Fibroblast of the conjunctiva (primary cell): ENCODE measurements around the gene ZC3H12A.

ENCODE experiments used
- DNase-seq: peaks from one replicate; pipeline ENCODE4 v3.0.0-alpha.2; 2010; ENCODE audit warnings: low read depth

ZC3H12A gene

DNA sequence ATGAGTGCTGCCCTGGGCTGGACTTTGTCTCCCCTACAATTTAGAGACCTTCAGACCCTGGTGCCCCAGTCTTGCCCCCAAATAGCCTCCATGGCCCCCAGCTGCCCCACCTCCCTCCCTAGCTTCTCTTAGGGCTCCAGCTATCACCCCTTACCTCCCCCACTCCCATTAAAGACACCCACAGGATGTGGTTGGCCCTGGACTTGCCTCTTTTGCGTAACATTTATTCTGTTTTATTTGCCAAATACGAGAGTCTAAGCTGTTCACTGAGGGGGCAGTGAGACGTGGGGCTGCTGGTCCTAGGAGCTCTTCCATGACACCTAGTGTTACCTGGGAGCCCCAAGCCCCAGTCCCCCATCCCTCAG is 4.5 kb downstream of the ZC3H12A start:
- DNase-seq: no peak

DNA sequence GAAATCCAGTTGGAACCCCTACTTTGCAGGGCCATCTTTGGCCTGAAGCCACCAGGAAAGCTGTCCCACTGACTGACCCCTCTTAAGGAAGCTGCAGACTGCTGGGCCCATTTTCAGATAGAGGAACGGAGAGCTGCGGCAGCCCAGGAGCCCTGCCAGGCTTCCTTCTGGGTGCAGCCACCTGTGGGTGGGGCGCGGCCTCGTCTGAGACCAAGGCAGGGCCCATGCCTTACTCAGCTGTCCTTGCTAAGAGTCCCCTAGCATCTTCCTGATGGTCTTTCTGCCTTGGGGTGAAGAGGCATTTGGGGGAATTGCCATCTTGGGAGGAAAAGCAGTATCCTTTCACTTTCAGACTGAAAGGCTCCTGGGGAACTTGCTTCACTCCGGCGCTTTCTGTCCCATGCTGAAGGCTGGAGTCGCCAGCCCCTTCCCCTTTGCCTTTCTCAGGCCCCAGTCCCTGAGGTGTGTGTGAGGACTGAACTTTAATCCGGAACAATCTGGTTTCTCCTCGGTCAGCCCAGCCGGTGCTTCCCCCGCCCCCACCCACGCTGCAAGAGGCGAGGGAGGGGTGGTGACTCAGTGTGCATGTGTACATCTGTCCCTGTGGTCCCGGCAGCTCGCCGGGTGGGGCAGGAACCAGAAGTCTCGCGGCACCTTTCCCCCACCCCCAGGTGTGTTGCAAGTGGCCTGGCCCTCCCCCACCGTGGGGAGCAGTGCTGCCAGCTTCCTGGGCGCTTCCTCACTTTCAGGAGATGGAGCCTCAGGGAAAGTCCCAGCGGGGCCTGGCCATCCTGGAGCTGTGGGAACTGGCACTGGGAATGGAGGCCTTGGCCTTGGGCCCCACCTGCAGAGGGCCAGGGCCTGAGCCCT is 5.1 kb downstream of the ZC3H12A start:
- peak; percentile 69 for DNase-seq

GRCh38 chr1:37480125-37480466 is 5.7 kb downstream of the ZC3H12A start:
- no peak for DNase-seq

GRCh38 chr1:37480581-37481288 is 6.4 kb downstream of the ZC3H12A start:
- DNase-seq: no peak

DNA sequence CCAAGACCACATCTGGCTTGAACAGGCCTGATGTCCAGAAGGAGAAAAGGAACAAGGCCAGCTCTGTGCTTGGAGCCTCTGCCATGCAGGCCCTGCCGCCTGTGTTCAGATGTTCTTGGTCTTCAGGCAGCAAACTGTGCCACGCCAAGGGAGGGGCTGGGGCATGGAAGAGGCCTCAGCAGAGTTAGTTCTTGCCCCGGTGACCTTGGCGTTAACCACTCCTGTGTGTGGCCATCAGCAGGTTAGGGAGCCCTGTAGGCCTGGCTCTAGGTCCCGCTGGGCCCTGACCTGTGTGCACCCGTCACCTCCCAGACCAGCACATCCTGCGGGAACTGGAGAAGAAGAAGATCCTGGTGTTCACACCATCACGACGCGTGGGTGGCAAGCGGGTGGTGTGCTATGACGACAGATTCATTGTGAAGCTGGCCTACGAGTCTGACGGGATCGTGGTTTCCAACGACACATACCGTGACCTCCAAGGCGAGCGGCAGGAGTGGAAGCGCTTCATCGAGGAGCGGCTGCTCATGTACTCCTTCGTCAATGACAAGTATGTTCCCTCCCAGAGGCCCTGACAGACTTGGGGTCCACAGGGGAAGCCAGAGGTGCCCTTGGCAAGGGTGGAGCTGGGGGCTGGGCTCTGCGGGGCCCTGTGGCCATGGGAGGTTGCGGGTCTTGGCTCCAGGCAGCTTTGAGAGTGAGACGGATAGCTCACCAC is 7.1 kb downstream of the ZC3H12A start:
- no peak for DNase-seq

DNA sequence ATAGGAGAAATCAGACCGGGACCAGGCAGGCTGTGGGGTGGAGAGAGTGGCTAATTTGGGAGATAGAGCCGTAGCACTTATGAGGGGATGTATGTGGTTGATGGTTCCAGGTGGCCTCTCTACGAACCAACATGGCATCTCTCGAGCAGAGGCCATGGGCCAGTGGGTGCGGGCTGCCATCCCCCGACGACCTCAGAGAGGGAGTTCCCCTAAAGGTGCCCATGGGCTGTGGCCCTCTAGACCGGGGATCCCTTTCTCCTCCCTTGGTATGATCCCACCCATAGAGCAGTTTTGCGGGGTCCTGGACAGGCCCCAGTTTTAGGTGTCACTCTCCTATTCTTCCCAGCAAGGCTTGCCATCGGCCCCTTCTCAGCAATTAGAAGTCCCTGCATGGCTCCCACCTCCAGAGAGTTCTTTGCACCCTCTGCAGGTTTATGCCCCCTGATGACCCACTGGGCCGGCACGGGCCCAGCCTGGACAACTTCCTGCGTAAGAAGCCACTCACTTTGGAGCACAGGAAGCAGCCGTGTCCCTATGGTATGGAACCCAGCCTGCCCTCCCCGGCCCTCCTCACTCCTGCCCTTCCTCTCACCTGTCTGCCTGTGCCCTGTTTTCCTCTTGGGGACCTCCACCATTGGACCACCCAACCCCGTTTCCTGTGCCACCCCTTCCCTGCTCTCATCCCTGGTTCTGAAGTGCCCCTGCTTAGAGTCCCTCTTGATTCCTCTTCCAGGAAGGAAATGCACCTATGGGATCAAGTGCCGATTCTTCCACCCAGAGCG is 7.8 kb downstream of the ZC3H12A start:
- no peak for DNase-seq

- no peak for DNase-seq
Observed at GRCh38 chr1:37482796-37483744, 8.7 kb downstream of the ZC3H12A start.

DNA sequence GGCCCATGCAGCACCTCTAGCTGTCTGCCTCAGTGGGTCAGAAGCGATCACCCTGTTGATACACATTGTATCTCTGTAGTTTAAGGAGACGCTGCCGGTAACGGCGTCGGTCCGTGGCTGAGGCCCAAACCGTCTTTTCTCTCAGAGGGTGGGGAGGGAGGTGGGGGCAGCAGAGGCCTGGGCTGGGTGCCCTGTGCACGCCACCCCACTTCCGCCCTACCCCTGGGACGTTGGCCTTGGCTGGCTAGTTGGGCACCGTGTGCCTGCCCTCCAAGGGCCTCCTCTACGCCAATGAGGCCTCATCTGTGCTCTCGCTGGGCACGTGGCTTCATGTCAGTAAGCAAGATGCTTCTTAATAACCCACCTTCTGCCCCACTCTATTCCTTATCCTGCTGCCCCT is 9.4 kb downstream of the ZC3H12A start:
- DNase-seq: no peak

DNA sequence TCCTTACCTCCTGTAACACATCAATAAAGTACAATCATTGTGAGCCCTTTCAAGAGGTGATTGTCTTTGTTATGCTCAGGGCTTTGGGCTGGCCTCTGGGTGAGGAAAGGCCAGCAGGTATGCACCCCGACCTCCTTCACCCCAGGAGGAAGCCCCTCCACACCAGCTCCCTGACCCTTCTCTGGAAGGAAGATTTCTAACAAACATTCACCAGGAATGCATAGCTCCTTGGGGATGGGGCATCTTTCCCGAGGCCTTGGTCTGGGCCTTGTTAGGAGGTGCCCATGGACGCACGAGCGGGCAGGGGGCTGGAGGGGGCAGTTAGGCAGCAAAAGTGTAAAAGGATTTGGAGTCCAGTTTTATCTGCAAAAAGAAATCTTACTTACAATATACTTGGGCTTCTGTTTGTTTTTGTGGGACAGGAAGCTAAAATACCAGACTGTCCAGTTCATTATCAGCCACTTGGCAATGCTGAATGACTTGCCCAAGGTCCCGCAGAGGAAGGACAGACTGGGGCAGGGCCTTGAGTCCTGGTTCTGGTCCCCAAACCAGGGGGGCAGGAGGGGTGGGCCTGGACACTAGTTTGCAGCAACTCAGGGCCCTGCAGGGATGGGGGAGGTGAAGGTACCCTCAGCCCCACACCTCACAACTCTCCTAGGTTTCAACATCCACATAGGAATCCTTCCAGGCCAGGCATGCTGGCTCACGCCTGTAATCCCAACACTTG is 10.1 kb downstream of the ZC3H12A start:
- no peak for DNase-seq

- DNase-seq: no peak
Observed at GRCh38 chr1:37485902-37486679, 11.7 kb downstream of the ZC3H12A start.

GRCh38 chr1:37486680-37487618 is 12.6 kb downstream of the ZC3H12A start:
- peak; percentile 55 for DNase-seq

- DNase-seq: no peak
Observed at GRCh38 chr1:37487619-37487984, 13.2 kb downstream of the ZC3H12A start.

GRCh38 chr1:37493336-37494098 is 19.1 kb downstream of the ZC3H12A start:
- DNase-seq: no peak

- no peak for DNase-seq
Observed at GRCh38 chr1:37495875-37496274, 21.5 kb downstream of the ZC3H12A start.

DNA sequence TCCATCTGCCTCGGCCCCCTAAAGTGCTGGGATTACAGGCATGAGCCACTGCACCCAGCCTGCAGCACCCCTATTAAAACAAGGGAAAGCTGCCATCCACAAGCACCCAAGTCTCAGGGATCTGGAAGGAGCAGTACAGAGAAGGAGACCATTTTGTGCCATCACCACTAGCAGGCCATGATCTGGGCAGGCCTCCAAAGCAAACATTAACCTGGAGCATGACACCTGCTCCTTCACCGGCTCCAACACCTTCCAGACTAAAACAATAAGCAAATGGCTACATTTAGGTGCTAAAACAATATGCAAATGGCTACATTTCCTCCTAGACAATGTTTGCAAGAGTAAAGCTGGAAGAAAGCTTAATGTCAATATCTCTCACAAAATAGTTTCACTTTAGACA is 23.5 kb downstream of the ZC3H12A start:
- no peak for DNase-seq

DNA sequence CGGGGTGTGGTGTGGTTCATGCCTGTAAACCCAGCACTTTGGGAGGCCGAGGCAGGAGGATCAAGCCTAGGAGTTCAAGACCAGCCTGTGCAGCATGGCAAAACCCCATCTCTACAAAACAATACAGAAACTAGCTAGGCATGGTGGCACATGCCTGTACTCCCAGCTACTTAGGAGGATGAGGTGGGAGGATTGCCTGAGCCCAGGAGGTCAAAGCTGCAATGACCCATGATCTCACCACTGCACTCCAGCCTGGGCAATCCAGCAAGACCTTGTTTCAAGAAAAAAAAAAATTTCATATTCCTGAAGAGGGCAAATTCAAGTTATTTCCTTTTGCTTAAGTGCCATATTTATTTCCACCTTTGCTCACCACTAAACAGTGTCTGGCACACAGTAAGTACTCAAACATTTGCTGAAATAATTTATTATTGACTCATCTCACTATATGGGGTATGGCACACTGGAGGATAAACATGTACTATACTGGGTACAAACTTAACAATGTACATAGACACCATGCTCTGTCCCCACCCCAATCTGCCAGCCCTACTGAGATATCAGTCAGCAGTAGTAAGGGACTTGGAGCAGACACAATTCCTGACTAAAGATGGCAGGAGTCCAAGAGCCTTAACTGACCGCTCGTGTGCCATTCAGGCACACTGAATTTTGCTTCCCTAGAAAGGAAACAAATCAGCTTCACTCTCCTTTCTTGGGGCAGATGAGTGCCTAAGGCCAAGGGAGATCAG is 24.7 kb downstream of the ZC3H12A start:
- no peak for DNase-seq

GRCh38 chr1:37501661-37502060 is 27.3 kb downstream of the ZC3H12A start:
- no peak for DNase-seq
